Measurements from ENCODE around the gene TAS2R40.

DNA sequence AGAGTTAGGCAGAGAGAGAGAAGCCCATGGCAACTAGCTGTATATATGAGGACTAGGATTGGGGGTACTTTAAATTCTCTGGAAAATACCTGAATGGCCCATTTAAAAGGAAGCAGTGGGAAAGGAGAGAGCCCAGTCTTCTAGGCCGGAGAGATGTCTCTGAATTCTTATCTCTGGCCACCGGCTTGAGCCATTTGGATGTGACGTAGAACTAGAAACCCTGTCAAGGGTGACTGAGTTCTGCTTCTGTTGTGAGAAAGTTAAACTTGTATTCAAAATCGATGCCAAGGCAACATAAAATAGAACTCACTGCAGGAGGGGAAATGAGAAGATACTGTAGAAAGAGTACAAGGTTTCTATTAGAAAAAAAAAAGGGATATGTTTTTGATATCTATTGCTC is 35.1 kb downstream of the TAS2R40 start:
- TF ChIP-seq YY1 (IDR thresholded peaks at IDR 0.05; ENCODE audit: low read depth, low read length) (no peak), EGR1 (IDR thresholded peaks at IDR 0.05; ENCODE audit: borderline replicate concordance in 1 of 2, low read depth in 2 of 2, low read length in 2 of 2) (no peak)
- TF ChIP-seq, protein P1, sequence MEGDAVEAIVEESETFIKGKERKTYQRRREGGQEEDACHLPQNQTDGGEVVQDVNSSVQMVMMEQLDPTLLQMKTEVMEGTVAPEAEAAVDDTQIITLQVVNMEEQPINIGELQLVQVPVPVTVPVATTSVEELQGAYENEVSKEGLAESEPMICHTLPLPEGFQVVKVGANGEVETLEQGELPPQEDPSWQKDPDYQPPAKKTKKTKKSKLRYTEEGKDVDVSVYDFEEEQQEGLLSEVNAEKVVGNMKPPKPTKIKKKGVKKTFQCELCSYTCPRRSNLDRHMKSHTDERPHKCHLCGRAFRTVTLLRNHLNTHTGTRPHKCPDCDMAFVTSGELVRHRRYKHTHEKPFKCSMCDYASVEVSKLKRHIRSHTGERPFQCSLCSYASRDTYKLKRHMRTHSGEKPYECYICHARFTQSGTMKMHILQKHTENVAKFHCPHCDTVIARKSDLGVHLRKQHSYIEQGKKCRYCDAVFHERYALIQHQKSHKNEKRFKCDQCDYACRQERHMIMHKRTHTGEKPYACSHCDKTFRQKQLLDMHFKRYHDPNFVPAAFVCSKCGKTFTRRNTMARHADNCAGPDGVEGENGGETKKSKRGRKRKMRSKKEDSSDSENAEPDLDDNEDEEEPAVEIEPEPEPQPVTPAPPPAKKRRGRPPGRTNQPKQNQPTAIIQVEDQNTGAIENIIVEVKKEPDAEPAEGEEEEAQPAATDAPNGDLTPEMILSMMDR (IDR thresholded peaks at IDR 0.05 in 2 of 3, conservative IDR thresholded peaks at IDR 0.05 in 1 of 3; ENCODE audit: control insufficient read depth in 2 of 3, extremely low read depth in 1 of 3, insufficient read depth in 1 of 3, low read depth in 3 of 3, low read length in 3 of 3): no peak
